ENCODE results near the gene CEACAM3.

GRCh38 chr19:41774515-41774980 lies 21.8 kb upstream of the CEACAM3 start:
- no peak for TF ChIP-seq EZH2 (IDR thresholded peaks at IDR 0.05; ENCODE audit: low read depth)
- TF ChIP-seq, protein P1, sequence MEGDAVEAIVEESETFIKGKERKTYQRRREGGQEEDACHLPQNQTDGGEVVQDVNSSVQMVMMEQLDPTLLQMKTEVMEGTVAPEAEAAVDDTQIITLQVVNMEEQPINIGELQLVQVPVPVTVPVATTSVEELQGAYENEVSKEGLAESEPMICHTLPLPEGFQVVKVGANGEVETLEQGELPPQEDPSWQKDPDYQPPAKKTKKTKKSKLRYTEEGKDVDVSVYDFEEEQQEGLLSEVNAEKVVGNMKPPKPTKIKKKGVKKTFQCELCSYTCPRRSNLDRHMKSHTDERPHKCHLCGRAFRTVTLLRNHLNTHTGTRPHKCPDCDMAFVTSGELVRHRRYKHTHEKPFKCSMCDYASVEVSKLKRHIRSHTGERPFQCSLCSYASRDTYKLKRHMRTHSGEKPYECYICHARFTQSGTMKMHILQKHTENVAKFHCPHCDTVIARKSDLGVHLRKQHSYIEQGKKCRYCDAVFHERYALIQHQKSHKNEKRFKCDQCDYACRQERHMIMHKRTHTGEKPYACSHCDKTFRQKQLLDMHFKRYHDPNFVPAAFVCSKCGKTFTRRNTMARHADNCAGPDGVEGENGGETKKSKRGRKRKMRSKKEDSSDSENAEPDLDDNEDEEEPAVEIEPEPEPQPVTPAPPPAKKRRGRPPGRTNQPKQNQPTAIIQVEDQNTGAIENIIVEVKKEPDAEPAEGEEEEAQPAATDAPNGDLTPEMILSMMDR (conservative IDR thresholded peaks at IDR 0.05): no peak
